GM18520 (cell line): ENCODE measurements around the gene AKAP13.
"Not testable (repeated sequence)": the region's sequence is repeated elsewhere in the genome, so short reads cannot be mapped to it uniquely, and the experiment has no call there.

Experiments
- ATAC-seq: cut with Tn5 transposase; IDR thresholded peaks from one replicate; pipeline ENCODE4 v1.9.1; 2021; ENCODE audit not compliant: unreplicated experiment

The AKAP13 gene

DNA sequence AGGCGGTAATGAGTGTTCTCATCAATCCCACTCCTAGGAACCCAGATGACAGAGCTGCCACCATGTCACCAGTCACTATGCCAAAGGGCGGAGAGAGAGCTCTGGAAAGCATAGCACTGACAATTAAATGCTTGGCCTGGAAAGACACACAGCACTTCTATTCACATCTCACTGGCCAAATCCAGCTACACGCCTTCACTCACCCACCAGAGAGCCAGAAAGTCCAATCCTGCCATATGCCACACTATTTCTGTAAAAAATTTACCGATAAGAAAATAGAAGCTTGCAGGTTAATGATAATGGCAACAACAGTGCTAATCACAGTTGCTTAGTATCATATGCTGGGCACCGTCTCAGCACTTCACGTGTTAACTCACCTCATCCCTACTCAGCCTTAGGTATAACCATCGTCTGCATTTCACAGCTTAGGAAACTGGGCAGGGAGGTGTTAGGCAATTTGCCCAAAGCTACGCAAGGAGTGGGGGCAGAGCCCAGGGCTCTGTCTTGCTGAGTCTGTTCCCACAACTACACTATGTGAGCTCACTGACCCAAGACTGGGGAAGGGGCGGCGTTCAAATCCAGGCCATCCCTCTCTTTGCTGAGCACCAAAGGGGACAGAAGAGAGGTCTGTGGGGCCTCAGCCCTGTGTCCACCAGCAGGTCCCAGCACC, 397.8 kb downstream of the AKAP13 start:
- no peak for ATAC-seq

DNA sequence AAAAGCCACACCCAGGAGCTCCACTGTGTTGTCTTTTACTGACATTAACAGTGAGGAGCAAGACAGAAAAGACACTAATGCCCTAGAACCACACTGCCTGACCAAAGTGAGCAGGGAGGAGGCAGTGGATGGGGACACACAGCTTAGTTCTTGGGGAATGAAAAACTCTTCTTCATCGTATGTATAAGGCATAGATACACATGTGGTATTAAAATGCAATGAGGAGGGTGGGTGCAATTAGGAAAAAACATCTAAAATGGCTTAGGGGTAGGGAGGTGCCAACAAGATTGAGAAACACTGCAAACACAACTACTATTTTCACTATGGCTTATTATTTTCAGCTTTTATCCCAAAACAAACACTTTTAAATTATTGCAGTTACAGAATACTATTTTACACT, 398.8 kb downstream of the AKAP13 start:
- ATAC-seq, result no peak

DNA sequence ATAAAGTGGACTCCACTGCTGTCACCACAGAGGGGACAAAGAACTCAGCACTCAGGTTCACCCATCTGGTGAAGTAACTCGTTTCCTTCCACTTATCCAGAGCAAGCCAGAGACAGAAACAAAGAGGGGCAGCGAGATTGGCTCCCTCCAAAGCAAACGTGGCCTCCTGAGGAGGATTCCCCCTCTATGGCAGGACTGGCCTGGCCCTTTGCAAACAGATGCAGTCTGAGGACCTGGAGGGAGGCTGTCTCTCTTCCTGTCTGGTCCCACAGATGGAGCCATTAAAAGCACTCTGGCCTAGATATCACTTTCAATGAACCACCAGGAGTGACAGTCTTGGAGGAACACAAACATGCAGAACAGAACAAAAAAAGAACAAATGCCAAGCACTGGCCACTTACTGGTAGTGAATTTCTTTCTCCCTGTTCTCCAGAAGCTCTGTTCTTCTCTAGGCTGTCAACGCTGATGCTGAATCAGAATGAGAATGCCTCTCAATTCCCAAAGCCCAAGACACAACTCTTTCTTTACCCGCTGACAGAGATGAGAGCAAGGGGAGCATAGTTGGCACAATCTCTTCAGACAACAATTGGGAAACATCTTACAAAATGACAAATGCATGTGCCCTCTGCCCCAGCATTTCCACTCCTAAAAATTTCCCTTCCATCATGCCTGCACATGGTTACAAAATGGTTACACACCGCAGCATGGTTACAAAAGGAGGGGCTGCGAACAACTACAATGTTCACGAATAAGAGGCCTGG, 400.0 kb downstream of the AKAP13 start:
- ATAC-seq, result no peak

DNA sequence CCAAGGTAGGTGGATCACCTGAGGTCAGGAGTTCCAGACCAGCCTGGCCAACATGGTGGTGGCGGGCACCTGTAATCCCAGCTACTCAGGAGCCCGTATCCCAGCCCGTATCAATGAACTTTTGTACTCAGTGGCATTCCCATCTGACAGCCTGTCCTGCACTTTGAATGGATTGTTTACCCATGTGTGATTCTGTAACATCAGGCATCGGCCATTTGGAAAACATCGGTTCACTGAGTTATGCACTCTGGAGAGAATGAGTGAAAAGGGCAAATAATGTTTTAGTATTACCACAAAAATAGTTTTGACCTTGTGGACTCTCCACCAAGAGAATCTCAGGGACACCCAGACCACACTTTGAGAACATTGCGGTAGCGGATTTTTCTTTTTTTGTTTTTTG, 400.7 kb downstream of the AKAP13 start:
- ATAC-seq, result no peak

DNA sequence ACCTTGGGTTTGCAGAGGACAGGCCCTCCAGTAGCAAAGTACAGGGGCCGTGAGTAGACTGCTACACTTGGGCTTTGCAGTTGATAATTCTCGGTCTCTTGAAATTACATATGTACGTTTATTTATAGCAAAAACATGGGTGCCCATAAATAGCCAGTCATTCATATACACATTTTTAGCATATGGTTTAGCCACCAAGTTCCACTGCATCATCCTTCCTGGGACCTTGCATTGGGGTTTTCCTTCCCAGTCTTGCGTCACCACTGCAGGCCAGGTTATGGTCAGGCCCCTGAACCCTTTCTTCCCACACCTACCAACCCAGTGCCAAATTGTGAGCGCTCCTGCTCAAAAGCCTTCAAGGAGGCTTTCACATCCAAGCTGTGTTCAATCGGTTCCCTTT, 401.7 kb downstream of the AKAP13 start:
- ATAC-seq, result no peak

DNA sequence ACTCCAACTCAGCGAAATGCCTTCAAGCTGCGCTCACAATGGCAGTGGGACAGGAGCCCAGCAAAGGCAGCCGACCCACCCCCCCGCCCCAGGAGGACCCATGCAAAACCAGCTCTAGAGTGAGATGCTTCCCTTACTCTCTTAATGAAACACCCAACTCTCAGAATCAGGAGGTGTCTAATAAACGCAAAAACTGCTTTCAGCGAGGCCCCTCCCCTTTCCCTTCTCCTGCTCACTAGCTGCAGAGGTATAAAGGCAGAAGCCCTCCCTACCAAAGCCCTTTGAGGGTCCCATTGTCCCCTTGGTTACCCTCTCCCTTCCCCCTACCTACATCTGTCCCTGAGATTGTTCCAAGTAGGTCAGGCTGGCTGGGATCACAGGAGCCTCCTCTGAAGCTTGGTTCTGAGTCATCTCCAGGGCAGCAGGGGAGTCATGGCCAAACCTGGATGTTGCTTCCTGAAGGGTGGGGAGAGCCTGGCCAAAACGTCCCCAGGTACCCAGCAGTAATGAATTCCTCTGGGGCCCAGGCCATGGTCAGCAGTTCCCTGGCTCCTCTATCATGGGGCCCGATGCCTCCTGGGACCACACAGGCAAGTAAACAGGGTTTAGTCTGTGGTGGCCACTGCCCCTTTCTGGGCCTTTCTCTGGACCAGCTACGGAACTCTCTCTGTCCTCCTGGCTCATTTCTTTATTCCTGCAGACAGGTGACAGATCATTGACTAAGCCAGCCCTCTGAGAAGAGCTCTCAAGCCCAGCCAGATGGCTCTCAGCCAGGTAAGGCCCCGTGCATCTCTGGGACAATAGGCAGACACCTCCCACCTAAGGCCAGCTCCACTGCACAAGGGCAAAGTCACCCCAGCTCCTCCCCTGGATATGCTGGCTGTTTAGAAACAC, 405.7 kb downstream of the AKAP13 start:
- ATAC-seq, result no peak

DNA sequence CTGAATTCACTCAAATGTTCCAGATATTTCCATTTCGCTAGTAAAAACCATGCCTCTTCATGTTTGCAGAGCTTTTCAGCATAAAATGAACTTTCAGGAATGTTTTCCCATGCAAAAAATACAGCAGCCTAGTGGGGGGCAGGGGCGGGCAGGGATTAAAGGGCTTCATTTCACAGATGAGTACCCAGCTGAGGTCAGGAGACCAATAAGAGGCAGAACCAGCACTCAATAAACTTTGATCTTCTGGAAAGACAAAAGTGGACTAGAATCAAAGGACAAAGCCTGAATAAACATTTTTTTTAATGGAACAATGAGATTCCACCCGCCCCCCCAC, 406.3 kb downstream of the AKAP13 start:
- no peak for ATAC-seq

DNA sequence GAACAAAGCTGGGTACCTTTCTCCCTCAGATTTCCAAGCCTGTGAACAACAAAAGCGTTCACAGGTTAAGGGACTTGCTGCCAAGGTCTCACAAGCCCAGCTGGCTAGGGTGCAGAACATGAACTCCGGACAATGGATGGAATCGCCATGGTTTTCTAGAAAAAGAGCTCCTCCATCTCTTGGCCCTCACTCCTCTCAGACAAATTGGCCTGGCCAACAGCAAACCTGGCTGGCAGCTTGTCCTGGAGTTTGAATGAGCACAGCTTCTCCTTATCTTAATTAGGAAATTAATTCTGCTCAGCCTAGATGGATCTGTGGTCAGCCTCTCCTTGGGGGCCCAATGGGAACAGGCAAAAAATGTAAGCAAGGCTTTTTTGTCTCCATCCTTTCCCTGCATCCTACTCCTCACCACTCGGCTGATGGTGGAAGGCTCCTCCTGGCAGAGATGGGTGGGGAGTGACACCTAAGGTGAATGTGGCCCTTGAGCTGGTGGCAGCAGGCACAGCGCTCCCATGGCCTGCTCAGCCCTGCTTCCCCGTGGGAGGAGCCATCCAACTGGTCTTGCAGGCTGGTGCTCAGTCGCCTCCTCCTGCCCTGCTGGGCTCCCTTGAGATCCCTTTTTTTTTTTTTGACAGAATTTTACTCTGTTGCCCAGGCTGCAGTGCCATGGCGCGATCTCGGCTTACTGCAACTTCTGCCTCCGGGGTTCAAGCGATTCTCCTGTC, 408.5 kb downstream of the AKAP13 start:
- ATAC-seq, result no peak

DNA sequence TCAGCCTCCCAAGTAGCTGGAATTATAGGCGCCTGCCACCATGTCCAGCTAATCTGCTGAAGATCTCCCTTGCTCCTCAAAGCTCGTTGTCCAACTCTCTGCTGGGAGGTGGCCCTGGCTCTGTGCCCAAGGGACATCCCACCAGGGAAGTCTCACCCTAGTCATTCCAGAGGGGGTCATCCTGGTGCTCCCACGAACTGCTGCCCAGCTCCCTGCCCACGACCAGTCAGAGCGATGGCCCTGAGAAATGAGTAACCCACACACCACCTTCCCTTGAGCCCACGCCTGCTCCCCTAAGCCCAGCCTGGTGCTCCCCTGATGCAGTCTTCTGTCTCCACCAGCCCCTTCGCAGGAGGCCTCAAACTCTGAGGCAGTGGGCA, 409.1 kb downstream of the AKAP13 start:
- no peak for ATAC-seq

DNA sequence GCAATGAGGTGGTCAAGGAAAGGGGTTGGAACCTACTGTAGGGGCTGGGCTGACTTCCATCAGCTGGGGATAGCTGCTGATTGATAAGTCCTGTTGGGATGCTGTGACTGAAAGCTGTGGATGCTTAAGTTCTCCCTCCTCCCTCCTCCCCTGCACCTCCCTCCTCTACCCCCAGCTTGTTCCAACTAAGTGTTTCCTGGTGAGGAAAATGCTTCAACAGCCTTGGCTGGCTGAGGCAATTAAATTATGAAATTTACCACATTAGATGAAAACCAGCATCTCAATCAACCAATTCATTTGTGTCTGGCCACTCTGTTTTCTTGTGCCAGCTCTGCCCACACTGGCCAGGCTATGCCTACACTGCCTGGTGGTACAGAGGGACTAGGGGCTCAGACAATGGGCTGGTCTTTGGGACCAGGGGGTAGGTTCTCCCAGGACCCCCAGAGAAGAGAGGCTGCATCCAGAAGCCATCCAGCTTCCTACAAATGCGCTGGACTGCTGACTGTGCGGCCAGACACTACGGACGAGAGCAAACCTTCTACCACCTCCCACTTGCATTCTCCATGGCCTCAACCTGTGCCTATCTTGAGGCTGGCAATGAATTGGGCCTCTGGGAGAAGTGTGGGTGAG, 411.8 kb downstream of the AKAP13 start:
- no peak for ATAC-seq

DNA sequence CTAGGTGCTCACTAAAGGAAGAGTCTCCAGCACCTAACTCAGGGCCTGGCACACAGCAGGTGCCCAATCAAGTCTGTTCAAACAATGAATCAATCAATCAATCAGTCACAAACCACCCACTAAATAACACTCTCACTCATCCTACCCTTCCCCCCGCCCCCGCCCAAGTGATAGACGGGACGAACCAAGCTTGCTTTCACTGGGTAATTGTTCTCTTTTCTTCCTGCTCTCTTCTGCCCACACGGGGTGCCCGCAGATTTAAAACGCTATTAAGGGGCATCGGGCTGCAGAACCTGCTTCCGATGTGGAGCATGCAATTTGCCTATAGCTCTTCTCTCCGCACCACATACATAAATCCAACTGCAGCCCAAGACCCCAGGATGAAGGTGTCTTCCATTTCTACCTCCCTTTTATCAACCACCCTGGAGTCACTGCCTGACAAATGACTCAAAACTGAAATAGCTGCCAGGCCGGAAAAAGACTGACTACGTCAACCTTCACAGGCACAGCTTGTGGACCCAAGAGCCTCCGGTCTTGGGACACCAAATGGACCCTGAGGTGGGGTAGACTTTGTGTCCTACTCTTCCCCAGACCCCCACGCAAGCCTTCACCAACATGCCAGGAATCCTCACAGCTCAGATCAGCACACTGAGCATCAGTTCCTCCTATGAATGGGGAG, 412.6 kb downstream of the AKAP13 start:
- ATAC-seq, result no peak

DNA sequence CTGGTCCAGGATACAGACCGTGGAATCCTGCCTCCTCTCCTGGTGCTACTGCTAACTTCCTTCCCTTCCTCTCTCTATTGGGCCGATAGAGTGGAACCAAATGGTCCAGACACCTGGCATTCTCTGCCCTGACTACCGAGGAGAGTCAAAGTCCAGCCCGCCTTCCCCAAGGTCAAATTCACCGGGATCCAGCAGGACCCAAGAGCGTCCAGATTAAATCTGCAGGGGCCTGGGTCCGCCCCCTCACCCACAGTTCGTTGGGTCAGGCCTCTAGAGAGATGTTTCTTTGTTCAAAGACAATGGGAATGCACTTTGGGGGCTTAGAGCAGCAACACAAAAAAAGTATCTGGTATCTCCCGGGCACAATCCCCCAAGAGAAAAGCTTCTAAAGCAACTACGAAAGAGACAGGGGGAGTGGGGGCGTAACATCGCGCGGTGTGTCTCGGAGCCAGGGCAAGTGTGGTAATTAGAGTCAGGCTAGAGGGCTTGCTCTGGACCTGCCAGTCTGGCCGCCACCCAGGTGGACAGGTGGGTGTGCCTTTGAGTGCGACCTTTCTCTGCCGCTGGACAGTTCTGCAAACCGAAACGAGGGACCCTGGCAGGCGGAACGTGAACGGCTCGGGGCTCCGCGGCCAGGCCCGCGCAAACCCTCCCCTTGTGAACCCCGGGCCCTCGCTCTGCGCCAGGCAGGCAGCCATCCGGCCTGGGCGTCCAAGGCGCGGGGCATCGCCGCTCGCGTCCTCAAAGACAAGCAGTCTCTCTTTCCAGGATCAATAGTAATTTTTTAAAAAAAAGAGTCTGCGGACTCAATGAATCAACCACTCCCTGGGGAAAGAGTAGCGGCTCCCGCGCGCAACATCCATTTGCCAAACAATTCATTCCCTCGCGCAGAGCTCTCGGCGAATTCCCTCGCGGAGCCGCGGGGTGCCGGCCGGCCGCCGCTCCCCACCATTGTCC, 413.5 kb downstream of the AKAP13 start:
- peak; percentile 16 for ATAC-seq

DNA sequence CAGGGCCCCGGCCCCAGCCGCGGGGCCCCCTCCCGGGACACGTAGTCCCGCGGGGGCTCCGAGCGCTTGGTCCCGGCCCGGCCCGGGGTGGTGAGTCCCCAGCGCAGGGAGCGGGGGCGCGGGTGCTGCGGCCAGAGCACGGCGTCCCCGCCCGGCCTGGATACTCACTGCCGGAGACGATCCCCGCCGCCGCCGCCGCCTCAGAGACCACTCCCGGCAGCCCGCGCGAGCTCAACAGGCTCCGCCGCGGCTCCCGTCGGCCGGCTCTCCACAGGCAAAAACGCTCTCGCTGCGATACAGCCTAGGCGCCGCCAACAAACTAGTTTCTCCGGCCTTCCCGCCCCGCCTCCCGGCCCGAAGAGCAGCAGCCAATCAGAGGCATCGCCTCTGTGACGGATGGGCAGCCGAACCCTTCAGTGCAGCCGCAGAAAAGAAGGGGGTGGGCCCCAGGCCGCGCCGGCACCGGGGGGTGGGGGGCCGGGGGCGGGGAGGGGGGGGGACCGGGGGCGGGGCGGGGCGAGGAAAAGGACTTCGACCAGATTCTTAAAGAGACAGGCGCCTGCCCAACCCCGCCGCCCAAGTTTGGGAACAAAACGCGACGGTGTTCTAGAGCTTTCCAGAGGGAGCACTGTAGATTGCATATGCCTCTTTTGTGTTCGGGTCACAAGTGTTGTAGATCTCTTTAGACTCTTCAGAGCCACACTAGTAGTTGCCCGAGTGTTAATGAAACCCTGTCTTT, 414.4 kb downstream of the AKAP13 start, which contains the start of gene KLHL25:
Gene KLHL25, minus strand, starts transcription at position 328 of the 739 bp plus-strand sequence. CDS start 25,115 bp downstream, outside the sequence.
- ATAC-seq, result peak; percentile 99

DNA sequence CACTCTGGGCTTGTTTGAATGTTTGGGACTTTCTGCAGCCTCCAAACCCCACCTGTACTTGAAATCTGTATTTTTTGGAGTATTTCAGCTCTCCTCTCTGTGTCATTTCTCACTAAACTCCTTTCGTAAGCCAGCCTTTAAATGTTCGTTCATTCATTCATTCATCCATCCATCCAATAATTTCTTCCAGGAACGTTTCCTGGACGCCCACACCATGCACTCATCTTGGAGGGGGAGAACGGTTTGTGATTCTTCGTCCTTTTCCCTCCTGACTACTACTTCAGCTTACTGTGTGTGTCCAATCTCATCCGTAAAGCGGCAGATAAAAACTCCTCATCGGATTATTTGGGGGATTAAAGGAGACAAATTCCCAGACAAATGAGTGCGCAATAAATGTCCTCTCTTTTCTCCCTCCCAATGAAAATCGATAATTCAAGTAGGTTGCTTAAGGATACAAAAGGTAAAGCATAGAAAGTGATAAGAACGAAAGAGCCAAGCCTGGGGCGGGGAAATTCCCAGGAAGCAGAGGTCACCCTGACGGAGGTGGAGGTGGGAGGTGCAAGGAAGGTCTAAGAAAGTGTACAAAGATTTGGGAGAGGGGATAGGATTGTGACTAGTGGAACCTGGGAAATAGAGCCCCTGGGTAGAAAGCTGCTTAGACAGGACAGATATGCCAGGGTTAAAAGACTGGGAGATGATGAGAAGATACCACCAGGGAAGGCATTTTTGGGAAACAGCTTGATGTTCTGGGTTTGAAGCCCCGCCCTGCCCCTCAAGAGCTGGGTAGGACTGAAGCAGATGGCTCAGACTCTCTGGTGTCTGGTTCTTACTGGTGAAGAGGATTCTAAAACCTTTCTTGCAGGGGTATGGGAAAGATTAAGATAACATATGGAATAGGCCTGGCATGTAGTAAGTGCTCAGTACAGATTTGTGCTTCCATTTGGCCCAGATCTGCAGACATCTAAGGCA, 415.2 kb downstream of the AKAP13 start:
- no peak for ATAC-seq

DNA sequence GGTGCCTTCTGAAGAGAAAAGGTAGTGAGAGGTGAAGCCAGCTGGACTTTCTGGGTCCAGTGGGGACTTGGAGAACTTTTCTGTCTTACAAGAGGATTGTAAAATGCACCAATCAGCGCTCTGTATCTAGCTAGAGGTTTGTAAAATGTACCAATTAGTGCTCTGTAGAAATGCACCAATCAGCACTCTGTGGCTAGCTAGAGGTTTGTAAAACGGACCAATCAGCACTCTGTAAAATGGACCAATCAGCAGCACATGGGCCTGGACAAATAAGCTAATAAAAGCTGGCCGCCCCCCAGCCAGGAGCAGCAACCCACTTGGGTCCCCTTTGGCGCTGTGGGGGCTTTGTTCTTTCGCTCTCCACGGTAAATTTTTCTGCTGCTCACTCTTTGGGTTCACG, 416.0 kb downstream of the AKAP13 start:
- ATAC-seq, result not testable (repeated sequence)
